HEK293T (cell line): ENCODE data around the gene PRAME.

ENCODE experiments used
- CTCF ChIA-PET: fragments of 350-600 bp; formaldehyde crosslinking; extraction: SDS; loops from one replicate; lab custom pipeline; 2021; ENCODE audit warnings: antibody characterized with exemption, inconsistent platforms; lab: Yijun Ruan, JAX
- POLR2A ChIA-PET: fragments of 350-600 bp; formaldehyde crosslinking; extraction: SDS; loops from one replicate; lab custom pipeline; 2020; ENCODE audit warnings: antibody characterized with exemption, inconsistent platforms; lab: Yijun Ruan, JAX
- DNase-seq: peaks from one replicate; pipeline ENCODE4 v3.0.0; 2012; ENCODE audit warnings: mixed read lengths; ENCODE audit errors: extremely low spot score
- ARNT ChIP-seq: fragments of 450-650 bp; IDR thresholded peaks from 2 replicates; pipeline ENCODE4 v1.6.1; 2017; ENCODE audit warnings: mild to moderate bottlenecking
- BHLHE40 ChIP-seq: fragments of 450-650 bp; IDR thresholded peaks from 2 replicates; pipeline ENCODE4 v1.6.1; 2016; ENCODE audit warnings: mild to moderate bottlenecking, moderate library complexity, borderline replicate concordance
- CTBP1 ChIP-seq: fragments of 450-650 bp; IDR thresholded peaks from 2 replicates; pipeline ENCODE4 v1.6.1; 2016; ENCODE audit warnings: borderline replicate concordance
- ELF4 ChIP-seq: fragments of 450-650 bp; IDR thresholded peaks from 2 replicates; pipeline ENCODE4 v1.6.1; 2017; ENCODE audit warnings: antibody characterized with exemption
- FOXM1 ChIP-seq: fragments of 450-650 bp; IDR thresholded peaks from 2 replicates; pipeline ENCODE4 v1.6.1; 2017; ENCODE audit warnings: mild to moderate bottlenecking, borderline replicate concordance
- L3MBTL2 ChIP-seq: fragments of 450-650 bp; conservative IDR thresholded peaks from 2 replicates; pipeline ENCODE4 v1.6.1; 2016; ENCODE audit warnings: mild to moderate bottlenecking
- LEF1 ChIP-seq: fragments of 450-650 bp; IDR thresholded peaks from 2 replicates; pipeline ENCODE4 v1.6.1; 2017; ENCODE audit warnings: mild to moderate bottlenecking, borderline replicate concordance
- NFRKB ChIP-seq: fragments of 450-650 bp; IDR thresholded peaks from 2 replicates; pipeline ENCODE4 v1.6.1; 2016; ENCODE audit warnings: mild to moderate bottlenecking, moderate library complexity
- SP1 ChIP-seq: fragments of 450-650 bp; IDR thresholded peaks from 2 replicates; pipeline ENCODE4 v1.6.1; 2017
- TARDBP ChIP-seq: fragments of 450-650 bp; IDR thresholded peaks from 2 replicates; pipeline ENCODE4 v1.6.1; 2016
- ZNF384 ChIP-seq: fragments of 450-650 bp; IDR thresholded peaks from 2 replicates; pipeline ENCODE4 v1.6.1; 2016
- TF ChIP-seq, protein P1 (sequence below): fragments of 450-650 bp; IDR thresholded peaks from 2 replicates; pipeline ENCODE4 v1.6.1; 2016

The PRAME gene

DNA sequence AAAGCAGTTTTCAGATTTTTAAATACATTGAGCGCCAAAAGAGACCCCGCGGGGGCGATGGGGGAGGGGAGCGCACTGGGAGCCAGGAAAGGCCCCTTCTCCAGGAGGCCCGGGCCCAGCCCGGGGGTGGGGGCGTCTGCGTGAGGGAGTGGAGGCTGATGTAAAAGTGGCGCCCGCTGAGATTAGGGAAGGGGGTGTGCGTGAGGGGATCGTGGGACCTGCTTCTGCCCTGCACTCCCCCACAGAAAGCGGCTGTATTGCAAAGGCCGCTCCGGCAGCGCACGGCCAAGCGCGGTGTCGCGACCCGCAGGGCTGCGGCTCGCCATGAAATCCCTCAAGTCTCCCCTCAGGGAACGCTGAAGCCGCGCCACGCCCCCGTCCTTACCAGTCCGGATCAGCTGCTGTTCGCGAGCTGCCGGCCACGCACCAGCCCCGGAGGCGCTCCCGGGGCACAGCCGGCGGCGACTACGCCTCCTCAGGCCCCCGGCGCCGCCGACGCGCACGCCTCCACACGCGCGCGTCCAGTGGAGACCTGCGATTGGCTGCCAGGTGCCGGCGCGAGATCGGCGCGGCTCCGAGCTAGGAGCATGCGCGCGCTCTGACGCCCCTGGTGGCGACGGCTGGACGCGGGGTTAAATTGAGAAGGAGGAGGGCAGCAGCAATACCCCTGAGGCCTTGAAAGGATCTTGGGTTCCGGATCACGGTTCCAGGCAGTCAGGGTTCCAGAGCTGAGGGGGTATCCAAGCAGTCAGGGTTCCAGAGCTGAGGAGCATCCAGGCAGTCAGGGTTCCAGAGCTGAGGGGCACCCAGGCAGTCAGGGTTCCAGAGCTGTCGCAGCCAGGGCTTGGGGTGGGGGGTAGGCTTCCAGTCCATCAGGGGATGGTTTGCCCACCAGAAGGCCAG is 50.5 kb downstream of the PRAME start, which contains the start of gene ZNF280B:
Gene ZNF280B, minus strand, starts transcription at position 469 of the 903 bp plus-strand sequence. CDS start 19,344 bp downstream, outside the sequence.
- TF ChIP-seq L3MBTL2 (peak; percentile 62), FOXM1 (peak; percentile 56; the same call in 1 of the 2 replicates), ZNF384 (no peak), ARNT (no peak)
- CTCF ChIA-PET: interaction anchor here (0.7 to 1.2 kb wide), 5 partner anchors 11 to 166 kb away, joined by 3 to 5 read pairs (median 3); partner anchors contain the start of gene ZNF280A
- DNase-seq: peak; percentile 97
- POLR2A ChIA-PET: interaction anchor here (0.9 to 1.0 kb wide), 5 partner anchors 9 to 20 kb away, joined by 3 to 11 read pairs (median 3); partner anchors contain the start of gene ZNF280A

DNA sequence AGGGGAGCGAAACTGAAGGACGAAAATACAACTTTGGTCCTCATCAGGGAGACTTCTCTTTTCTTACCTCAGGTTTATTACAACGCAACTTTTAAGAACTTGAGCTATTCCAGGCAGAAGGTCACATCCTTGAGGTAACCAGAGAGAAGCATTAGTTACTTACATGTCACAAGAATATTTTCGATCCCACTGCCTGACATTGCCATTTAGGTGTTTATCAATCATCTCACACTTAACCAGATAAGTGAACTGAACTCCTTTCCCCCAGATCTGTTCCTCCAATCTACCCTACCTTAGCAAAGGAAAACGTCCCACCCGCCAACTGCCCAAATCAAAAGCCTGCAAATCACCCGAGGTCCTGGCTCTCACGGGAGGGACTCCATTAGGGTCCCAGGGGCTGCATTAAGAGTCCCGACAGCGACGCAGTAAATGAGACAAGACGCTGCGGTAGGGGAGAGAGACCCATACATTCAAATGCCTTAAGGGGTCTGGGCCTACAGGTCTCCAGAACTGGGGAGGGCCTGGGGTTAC is 51.3 kb downstream of the PRAME start:
- ChIA-PET POLR2A (no interaction called here), CTCF (interaction anchor here (0.6 to 0.9 kb wide), 2 partner anchors 12 to 44 kb away, joined by 3 to 5 read pairs; partner anchors contain the start of gene ZNF280A)
- no peak for TF ChIP-seq ELF4
- TF ChIP-seq FOXM1: no peak
- TF ChIP-seq NFRKB: no peak
- TF ChIP-seq LEF1: no peak
- TF ChIP-seq L3MBTL2: peak; percentile 4; the same call in 1 of the 2 replicates
- no peak for TF ChIP-seq SP1
- peak; percentile 13 for DNase-seq

DNA sequence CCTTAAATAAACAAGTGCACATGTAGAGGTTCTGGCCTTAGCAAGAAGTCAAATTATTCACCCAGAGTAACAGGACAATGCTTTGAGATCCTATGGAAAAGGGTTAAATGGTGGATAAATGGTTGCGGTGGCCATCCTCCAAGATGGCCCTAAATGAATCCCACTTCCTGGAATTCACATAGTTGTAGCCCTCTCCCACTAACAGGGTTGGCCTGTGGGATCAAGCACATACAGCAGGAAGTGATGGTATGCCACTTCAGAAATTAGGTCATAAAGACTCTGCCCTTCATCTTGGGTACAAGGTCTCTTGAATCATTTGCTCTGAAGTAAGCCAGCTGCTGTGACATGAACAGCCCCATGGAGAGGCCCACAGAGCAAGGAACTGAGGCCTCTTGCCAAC is 52.3 kb downstream of the PRAME start:
- CTCF ChIA-PET: no interaction called here
- no peak for DNase-seq
- POLR2A ChIA-PET: no interaction called here
- TF ChIP-seq BHLHE40 (no peak), SP1 (no peak), ZNF384 (no peak), CTBP1 (no peak), TARDBP (no peak), LEF1 (no peak)
- TF ChIP-seq, protein P1, sequence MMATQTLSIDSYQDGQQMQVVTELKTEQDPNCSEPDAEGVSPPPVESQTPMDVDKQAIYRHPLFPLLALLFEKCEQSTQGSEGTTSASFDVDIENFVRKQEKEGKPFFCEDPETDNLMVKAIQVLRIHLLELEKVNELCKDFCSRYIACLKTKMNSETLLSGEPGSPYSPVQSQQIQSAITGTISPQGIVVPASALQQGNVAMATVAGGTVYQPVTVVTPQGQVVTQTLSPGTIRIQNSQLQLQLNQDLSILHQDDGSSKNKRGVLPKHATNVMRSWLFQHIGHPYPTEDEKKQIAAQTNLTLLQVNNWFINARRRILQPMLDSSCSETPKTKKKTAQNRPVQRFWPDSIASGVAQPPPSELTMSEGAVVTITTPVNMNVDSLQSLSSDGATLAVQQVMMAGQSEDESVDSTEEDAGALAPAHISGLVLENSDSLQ: no peak

DNA sequence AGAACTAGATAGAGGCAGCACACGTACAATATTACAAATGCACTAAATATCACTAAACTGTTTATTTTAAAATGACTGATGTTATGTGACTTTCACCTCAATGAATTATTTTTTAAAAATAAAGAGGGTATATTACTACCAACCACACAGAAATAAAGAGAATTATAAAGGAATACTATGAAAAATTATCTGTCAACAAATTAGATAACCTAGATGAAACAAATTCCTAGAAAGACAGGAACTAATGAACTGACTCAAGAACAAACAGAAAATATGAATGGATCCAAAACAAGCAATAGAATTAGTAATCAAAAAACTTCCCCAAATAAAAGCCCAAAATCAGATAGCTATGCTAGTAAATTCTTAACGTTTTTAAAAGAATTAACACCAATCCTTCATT is 60.8 kb downstream of the PRAME start:
- ChIA-PET POLR2A (no interaction called here), CTCF (interaction anchor here (0.7 kb wide), 1 partner anchor 10 kb away, joined by 3 read pairs; the partner anchor contains the start of gene ZNF280B)

More for the DNA sequence above, 60.8 kb downstream of the PRAME start:
- TF ChIP-seq LEF1 (no peak), CTBP1 (no peak), BHLHE40 (no peak), ARNT (no peak)
- no peak for DNase-seq
